ENCODE measurements around the gene CLOCK.

Gene CLOCK

DNA sequence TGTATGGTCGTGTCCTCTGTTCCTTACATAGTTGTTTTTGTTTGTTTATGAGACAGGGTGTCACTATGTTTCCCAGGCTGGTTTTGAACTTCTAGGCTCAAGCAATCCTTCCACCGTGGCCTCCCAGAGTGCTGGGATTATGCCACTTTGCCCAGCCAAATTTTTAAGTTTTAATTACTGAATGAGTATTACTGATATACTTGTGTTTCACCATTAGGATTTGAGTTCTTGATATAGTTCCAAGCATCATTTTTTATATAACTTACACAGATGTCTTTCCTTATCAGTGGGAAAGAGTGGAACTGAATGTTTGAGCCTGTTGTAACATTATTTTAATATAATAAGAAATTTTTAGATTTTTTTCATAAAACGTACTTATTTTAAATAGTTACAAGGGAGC, 130.5 kb downstream of the CLOCK start:
- DNase-seq (ENCODE audit: low read depth, low spot score) = no peak

DNA sequence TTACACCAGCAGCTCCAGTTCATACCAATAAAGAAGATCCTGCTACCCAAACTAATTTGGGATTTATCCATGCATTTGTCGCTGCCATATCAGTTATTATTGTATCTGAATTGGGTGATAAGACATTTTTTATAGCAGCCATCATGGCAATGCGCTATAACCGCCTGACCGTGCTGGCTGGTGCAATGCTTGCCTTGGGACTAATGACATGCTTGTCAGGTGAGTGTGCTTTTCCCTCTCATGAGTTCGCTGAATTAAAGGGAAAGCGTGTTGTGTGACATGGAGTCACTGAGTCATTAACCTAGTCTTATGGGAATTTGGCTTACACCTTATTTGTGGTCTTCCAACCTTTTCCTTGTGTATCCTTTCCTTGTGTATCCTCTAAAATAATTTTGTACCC, 135.1 kb downstream of the CLOCK start:
- no peak for DNase-seq (ENCODE audit: low read depth, low spot score)

DNA sequence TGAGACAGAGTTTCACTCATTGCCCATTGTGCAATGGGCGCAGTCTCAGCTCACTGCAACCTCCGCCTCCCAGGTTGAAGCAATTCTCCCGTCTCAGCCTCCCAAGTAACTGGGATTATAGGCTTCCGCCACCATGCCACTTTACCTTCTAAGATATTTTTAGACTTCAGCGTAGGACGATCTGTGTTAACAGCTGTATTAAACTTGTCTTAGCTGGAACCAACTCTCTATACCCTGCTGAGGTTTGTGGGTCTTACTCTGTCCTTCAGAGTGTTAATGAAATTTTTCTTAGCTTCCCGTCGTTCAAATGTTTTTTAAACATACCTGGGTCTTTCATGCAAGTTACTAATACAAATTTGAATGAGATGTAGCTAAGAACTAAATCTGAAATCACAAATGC, 136.3 kb downstream of the CLOCK start:
- no peak for DNase-seq (ENCODE audit: low read depth, low spot score)

DNA sequence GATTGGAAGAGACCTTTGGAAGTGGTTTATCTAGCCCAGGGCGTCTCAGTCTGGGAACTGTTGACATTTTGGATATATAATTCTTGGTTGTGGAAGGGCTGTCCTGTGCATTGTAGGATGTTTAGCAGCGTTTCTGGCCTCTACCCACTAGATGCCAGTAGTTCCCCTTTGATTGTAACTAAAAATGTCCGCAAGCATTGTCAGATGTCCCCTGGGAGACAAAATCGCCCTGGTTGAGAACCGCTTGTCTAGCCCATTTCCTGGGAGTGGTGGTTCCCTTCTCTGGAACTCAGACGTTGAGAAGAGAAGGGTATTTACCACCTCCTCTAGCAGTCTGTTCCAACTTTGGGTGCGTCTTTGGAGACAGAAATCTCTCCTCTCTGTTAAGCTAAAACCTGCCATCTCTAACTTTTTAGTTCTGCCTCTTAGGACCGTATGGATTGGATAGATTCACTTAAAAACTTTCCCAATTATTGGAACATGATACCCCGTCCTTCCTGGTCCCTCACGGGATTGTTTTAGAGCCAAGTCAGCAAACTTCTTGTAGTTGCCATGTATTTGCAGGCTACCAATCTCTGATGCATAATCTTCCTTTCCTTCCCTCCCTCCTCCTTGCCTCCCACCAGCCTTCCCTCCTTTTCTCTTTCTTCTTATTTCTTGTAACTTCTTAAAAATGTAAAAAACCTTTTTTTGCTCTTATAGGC, 137.1 kb downstream of the CLOCK start:
- no peak for DNase-seq (ENCODE audit: low read depth, low spot score)

DNA sequence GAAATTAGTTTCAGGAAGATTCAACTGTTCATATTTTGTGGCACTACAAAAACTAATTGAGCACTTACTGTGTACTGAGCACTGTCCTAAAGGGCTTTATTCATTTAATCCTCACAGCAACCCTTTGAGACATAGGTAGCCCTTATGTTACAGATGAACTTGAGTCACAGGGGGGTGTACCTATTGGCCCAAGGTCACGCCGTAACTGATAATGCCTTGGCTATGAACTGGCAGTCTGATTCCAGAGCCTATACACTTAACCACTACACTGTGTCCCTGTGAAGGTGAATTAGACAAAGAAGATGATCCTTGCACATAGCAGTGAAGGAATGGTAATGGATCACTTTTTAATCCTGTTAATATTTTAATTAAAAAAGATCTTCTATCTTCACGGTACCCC, 138.9 kb downstream of the CLOCK start:
- no peak for DNase-seq (ENCODE audit: low read depth, low spot score)

DNA sequence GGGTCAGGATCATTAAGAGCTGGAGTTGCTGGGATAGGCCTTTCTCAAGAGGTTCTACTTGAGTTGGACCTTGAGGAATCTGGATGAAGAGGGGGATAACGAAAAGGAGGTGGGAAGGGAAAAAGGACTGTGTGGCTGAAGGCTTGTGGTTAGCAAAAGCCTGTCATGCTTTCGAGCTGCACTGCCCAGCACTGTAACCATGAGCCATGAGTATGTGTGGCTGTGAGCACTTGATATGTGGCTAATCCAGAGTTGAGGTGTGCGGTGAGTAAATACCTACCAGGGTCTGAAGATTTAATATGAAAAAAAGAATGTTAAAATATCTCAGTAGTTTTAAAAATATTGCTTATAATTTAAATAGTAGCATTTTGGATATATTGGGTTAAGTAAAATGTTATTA, 139.6 kb downstream of the CLOCK start:
- no peak for DNase-seq (ENCODE audit: low read depth, low spot score)

DNA sequence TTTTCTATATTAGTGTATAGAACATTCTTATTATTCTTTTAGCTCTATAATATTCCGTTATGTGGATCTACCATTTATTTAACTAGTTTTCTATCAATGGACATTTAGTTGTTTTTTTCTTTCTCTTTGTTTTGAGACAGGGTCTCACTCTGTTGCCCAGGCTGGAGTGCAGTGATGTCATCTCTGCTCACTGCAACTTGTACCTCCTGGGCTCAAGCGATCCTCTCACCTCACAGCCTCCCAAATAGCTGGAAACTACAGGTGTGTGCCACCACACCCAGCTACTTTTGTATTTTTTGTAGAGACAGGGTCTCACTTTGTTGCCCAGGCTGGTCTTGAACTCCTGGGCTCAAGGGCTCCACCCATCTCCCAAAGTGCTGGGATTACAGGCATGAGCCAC, 140.2 kb downstream of the CLOCK start:
- no peak for DNase-seq (ENCODE audit: low read depth, low spot score)

DNA sequence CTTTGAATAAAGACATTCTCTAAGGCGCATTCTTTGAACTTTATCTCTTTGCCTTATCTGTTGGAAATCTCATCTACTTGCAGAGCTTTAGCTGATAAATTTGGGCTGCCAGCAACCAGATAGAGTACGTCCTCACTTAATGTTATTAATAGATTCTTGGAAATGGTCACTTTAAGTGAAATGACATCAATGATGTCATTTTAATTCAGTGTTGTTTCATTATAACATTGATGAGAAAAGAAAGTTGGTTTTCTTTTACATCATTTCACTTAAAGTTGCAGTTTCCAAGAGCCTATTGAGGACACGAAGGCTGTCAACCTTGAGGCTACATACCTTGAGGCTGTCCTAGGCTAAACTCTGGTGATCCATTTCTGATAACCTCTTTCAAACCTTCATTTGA, 141.6 kb downstream of the CLOCK start:
- no peak for DNase-seq (ENCODE audit: low read depth, low spot score)

DNA sequence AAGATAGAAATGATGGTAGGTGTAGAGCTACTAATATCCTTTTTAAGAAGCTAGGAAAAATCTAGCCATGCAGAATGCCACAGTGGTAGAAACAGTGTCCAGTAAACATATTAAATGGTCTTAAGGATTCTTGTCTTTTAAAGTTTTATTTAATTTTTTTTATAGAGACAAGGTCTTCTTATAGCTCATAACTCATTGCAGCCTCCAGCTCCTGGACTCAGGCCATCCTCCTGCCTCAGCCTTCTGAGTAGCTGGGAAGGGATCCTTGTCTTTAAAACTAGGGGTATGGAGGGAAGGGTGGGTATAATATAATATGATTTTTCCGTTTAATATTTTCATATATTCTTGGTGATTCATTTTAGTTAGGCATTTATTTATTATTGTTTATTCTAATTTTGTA, 147.1 kb downstream of the CLOCK start:
- DNase-seq (ENCODE audit: low read depth, low spot score) = no peak

DNA sequence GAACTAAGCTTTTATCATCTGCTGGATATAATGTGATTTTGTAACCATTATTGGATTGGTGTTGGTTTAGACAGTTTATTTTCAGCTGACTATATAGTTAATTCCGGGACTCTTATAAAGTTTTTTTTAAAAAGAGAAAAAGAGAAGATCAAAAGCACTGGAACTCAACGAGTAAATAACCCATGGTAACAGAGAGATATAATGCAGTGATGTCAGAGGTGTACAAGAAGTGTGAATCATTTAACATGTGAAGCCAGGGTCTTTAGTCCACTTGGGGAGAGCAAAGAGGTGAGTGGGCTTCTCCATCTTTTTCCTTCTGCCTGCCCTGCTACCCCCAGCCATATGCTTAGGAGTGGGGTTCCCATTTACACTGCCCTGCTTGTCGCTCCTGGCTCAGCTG, 147.7 kb downstream of the CLOCK start:
- DNase-seq (ENCODE audit: low read depth, low spot score) = no peak

DNA sequence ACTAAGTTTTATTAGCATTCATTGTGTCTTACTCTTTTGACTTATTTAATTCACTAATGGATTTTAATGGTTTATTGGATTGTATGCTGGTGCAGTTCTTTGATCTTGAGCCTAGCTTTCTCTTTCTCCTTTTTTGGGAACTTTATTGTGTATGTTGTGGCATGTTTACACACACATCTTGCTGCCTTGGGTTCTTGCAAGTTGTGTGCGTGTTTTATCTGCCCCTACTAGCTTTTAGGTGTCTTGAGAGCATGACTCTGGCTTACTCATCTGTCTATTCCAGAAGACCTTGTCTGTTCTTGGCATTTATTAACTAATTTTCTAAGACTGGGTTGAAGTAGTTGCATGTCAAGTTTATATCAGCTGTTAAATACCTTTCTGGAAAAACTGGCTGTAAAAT, 148.2 kb downstream of the CLOCK start:
- no peak for DNase-seq (ENCODE audit: low read depth, low spot score)

DNA sequence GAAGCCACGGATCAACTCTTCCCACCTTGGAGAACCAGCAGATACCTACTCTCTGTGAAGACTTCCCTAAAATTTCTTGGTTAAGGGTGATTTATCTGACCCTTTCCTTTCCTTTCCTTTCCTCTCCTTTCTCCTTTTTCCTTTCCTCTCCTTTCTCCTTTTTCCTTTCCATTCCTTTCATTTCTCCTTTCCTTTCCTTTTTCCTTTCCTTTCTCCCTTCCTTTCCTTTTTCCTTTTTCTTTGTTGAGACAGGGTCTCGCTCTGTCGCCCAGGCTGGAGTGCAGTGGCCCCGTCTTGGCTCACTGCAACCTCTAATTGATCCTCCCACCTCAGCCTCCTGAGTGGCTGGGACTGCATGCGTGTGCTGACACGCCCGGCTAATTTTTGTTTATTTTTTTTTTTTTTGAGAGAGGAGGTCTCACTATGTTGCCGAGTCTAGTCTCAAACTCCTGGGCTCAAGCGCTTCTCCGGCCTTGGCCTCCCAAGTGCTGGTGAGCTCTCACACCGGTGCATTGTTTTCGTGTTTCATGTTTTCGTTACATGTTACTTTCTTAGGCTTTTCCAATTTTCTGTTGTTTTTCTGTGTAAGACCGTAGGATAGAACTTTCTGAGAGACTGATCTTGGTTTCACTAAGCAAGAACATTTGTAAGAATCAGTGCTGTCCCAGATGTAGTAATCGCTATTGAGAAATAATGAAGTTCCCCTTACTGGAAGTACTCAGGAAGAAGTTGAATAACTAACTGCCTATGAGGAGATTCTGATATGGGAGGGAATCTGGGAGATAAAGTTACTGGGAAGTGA, 149.0 kb downstream of the CLOCK start:
- no peak for DNase-seq (ENCODE audit: low read depth, low spot score)

DNA sequence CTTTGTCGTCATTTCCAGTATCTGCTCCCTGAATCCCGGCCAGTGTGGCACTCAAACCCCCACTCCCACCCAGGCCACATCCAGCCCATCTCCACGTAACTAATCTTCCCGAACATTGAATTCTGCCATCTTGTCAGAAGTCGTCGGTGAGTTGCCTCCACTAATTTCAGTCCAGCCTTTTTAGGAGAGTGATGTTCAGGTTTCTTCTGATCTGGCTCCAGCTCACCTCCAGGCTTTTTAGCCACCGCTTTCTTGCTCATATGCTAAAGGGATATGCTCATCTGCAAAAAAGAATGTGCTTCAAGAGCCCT, 149.6 kb downstream of the CLOCK start:
- DNase-seq (ENCODE audit: low read depth, low spot score) = no peak

DNA sequence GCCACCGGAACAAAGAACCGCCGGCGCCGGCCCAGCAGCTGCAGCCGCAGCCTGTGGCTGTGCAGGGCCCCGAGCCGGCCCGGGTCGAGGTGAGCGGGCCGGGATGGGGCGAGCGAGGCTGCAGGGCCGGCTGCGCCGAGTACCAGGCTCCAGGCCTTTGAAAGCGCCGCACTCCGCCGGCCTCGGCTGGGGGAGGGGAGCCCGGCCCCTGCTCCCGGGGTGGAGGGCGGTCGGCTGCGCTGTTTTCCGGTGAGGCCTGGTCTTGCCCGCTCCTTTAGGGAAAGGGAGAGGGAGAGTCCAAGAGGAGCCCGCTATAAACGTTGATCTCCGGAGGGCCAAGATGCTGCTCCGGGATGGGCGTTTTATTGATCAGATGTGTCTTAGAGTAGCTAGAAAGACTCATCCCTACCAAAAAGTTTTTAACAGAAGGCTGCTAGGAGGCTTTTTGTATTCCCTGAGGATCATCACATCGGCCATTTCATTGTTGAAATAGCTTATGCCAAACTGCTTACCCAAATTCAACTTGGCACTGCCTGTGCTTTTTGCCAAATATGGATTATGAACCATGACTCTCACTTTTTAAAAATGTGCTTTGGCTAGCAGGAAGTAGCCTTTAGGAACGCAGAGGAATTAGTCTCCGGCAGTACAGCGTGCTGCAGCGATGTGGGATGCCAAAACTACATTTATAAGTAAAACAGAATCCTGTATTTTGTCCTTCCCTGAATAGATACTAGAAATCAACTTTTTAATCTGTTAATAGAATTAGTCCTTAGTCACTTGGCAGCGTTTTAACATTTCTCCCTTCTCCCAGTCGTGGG, 150.2 kb downstream of the CLOCK start:
- DNase-seq (ENCODE audit: low read depth, low spot score) = no peak

DNA sequence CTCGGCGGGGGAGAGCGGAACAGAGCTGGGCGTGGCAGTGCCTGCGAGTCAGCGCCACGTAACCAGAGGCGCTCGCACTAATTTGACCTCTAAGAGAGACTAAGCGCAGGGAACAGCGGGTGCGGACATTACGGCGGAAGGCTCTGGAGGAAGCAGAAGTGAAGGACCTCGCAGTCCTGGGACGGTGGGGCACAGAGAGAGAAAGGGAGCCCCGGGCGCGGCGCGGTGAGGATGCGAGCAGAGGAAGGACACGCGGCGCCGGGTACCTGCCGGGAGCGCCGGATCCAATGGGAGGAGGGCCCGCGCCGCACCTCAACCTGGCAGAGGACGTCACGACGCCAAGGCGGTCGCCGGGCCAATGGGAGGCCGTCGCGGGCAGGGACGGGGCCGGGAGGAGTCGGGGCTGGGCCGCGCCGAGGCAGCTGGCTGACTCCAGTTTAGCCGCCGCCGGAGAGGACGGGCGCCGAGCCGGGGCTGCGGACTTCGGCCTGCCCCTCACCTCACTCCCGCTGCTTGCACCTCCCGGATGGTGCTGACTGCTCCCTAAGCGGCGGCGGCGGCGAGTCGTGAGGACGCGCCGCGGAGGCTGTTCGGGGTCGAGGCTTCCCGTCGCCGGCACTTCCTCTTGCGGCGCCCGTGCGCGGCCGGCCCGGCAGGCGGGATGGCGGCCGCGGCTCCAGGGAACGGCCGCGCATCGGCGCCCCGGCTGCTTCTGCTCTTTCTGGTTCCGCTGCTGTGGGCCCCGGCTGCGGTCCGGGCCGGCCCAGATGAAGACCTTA, 151.0 kb downstream of the CLOCK start, which contains the start of gene TMEM165:
TMEM165 (plus strand) TSS at position 429 of the 779 bp plus-strand sequence; CDS start at position 662, 233 bp downstream.
- peak; percentile 78 for DNase-seq (ENCODE audit: low read depth, low spot score)

DNA sequence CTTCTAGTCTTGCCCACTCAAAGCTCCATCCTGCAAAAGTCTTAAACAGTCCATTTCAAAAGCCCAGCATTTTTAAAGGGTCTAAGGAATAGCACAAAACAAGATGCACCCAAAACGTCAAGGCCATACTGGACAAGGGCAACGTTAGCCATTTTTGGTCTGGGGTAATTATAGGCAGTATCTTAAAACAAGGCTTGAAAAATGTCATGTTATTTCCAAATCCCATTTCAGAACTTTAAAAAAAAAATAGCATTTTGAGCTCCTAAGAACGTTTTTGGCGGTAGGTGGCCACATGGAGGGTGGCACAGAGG, 151.5 kb downstream of the CLOCK start:
- no peak for DNase-seq (ENCODE audit: low read depth, low spot score)

DNA sequence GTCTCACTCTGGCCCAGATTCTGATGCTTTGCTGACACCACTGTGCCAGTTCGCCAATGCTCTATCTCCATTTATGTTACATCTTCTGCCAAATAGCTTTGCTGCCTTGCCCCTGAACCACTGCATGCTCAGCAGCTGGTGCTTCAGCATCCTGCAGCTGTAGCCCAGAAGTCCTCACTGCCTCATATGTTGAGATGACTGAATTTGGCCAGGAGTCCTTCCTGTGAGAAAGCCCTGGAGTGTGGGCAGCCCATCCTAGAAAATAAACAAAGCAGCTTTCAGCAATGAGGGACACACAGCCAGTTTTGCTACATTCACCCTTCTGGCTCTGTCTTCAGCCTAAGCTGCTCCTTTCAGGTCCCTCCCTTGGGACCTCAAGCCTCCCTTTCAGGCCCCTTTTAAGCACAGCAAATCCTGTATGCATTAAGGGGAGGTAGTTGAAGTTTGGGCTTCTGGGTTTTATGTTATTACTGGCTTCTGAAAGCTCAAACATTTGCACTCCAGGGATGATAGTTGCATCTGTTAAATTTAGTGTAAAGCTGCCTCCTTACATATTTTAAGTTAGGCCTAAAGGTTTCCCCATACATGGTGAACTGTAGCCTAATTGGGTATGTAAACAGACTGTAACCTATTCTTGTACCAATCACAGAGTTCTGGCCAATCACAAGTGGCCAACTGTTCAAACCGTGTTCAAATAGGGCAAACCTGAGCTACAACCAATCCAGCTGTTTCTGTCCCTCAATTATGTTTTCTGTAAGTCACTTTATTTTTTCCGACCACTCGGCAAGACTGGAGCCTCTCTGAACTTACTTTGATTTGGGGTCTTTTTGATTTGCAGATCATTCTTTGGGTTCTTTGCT, 153.0 kb downstream of the CLOCK start:
- DNase-seq (ENCODE audit: low read depth, low spot score) = no peak

DNA sequence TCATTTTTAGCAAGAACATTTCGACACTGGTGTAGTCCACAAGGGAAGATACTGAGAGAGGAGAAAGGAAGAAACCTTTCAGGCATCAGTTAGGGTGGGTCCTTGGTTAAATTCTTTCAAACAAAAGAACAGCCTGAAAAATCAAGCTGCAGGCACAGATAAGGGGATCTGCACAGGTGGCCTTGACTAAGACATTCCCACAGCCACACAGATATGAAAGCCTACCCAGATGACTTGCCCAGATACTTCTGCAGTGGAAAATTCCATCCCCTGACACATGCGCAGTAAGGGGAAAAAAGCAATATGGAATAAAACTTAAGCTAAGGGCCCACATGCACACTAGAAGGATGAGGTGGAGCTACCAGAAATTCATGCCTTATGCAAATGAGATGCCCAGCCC, 159.9 kb downstream of the CLOCK start:
- DNase-seq (ENCODE audit: low read depth, low spot score) = no peak

DNA sequence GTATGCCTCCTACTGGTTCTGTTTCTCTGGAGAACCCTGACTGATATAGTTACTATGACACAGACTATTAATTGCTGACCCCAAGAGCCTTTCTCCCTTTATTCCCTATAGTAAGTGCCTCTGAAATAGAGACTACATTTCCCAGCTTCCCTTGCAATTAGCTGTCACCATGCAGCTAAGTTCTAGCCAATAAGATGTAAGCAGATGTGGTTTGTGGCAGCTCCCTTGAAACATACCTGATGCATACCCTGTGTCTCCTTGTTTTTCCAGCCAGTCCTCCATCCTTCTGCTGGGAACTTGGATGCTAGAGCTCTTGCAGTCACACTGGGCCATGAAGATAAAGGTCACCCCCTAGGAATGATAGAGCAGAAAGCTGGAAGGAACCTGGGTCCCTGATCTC, 160.6 kb downstream of the CLOCK start:
- no peak for DNase-seq (ENCODE audit: low read depth, low spot score)

DNA sequence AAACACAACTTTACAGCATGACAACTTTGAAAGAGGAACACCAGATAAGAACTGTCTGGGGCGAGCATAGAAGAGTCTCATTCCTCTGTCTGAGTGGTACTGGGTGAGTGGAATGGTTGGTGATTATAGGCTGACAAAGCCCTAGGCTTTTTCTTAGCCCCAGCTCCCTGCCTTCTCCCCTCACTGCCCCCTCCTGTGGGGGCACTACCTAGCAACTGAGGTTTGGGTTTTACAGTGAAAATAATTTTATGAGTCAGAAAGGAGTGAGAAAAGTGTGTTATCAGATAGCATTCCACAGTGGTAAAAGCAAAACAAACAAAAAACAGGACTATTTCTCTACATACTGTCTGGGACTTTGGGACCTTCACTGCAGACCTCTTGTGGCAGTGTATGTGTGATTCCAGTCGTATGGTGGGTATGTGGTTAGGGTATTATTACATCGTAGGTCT, 161.5 kb downstream of the CLOCK start:
- no peak for DNase-seq (ENCODE audit: low read depth, low spot score)

DNA sequence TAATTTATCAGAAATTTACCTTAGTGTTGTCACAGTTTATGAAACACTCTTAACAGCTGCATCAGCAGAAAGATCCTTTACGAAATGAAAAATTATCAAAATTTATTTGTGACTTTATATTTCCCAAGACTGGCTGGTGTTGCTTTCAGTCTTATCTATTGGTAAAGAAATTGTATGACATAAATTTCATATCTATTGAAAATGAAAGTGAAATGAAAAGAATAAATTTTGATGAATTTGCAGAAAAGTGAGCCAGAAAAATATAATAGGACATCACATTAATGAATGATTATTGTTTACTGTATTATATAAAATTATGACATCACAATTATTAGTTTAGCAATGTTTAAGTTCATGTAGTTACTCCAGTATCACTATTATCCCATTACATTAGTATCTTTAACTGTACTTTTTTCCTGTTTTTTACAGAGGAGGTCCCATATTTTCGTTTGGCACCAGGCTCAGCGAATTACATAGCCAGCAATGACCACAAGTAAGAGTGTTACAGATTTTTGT, 164.2 kb downstream of the CLOCK start:
- DNase-seq (ENCODE audit: low read depth, low spot score) = no peak
